Upper lobe of left lung (tissue), 4 donors: Measurements from ENCODE around the gene PRKG1.

Experiments
- CTCF ChIP-seq, 6 experiments: fragments of 450-650 bp in 4 of 6; fragments of 200-600 bp in 2 of 6; sonication (generic) in 2 of 6; IDR thresholded peaks; one replicate each; pipeline ENCODE4 v1.5.1; 2016 to 2019; ENCODE audit warnings: antibody characterized with exemption in 6 of 6
- POLR2A ChIP-seq, 4 donors: fragments of 450-650 bp; IDR thresholded peaks; one replicate each; pipeline ENCODE4 v1.5.1; 2016 to 2017; ENCODE audit warnings: antibody characterized with exemption in 4 of 4, mild to moderate bottlenecking in 2 of 4
- POLR2AphosphoS5 ChIP-seq, 2 donors: sonication (generic); formaldehyde crosslinking; IDR thresholded peaks; one replicate each; pipeline ENCODE4 v1.5.1; 2017; ENCODE audit warnings: antibody characterized with exemption in 2 of 2

- TF ChIP-seq POLR2A (IDR thresholded peaks at IDR 0.05) (no peak), CTCF (IDR thresholded peaks at IDR 0.05) (no peak), POLR2AphosphoS5 (IDR thresholded peaks at IDR 0.05) (no peak)
Measured at GRCh38 chr10:51035344-51035743, 38.9 kb upstream of the PRKG1 start.
